HEK293 (cell line): ENCODE measurements around the gene MS4A14.

Experiments used
- CTCF ChIA-PET: fragments of 350-600 bp; formaldehyde crosslinking; extraction: SDS; loops from one replicate; lab custom pipeline; 2021; ENCODE audit warnings: antibody characterized with exemption; lab: Yijun Ruan, JAX
- POLR2A ChIA-PET: fragments of 300-600 bp; formaldehyde crosslinking; extraction: SDS; loops from one replicate; lab custom pipeline; 2020; ENCODE audit warnings: antibody characterized with exemption, inconsistent platforms; lab: Yijun Ruan, JAX
- H3K27ac ChIP-seq: fragments of 200-500 bp; sonication (Bioruptor generic); 2 replicates; pipeline ENCODE4 v1.5.1; 2014; ENCODE audit warnings: low read depth, low read length, control low read depth, inconsistent platforms; ENCODE audit errors: extremely low read depth
- H3K36me3 ChIP-seq, 2 experiments: fragments of 200-500 bp in 1 of 2; sonication (Bioruptor generic) in 1 of 2; 1 replicate in 1 of 2; 2 replicates in 1 of 2; pipeline ENCODE4 v1.5.1; 2014 to 2017; ENCODE audit warnings: inconsistent platforms in 2 of 2, low read length in 2 of 2; ENCODE audit not compliant: control insufficient read depth in 2 of 2, insufficient read depth in 1 of 2
- H3K4me1 ChIP-seq: fragments of 200-500 bp; sonication (Bioruptor generic); 2 replicates; pipeline ENCODE4 v1.5.1; 2014; ENCODE audit warnings: mild to moderate bottlenecking, low read length, inconsistent platforms; ENCODE audit not compliant: control insufficient read depth, insufficient read depth
- H3K4me3 ChIP-seq: 2 replicates; pipeline ENCODE4 v1.5.1; 2011; ENCODE audit warnings: low read depth, mild to moderate bottlenecking, control low read depth, low read length, moderate library complexity
- H3K9me3 ChIP-seq: fragments of 200-500 bp; sonication (Bioruptor generic); 2 replicates; pipeline ENCODE4 v1.5.1; 2014; ENCODE audit warnings: low read depth, low read length, inconsistent platforms; ENCODE audit not compliant: control insufficient read depth, insufficient read depth
- CTCF ChIP-seq: fragments of 450-650 bp; formaldehyde crosslinking; IDR thresholded peaks from 2 replicates; pipeline ENCODE4 v1.5.1; 2016; ENCODE audit warnings: missing biosample characterization, missing genetic modification characterization
- KLF10 ChIP-seq: fragments of 450-650 bp; IDR thresholded peaks from 2 replicates; pipeline ENCODE4 v1.5.1; 2018; ENCODE audit warnings: missing biosample characterization, mild to moderate bottlenecking, missing genetic modification characterization
- MZF1 ChIP-seq: fragments of 450-650 bp; formaldehyde crosslinking; IDR thresholded peaks from 2 replicates; pipeline ENCODE4 v1.5.1; 2017; ENCODE audit warnings: missing biosample characterization, missing genetic modification characterization, borderline replicate concordance
- PBX3 ChIP-seq: sonication (generic); formaldehyde crosslinking; IDR thresholded peaks from 2 replicates; pipeline ENCODE4 v1.8.1; 2022; ENCODE audit warnings: mild to moderate bottlenecking, moderate library complexity, missing genetic modification reagents
- PRDM2 ChIP-seq: fragments of 450-650 bp; formaldehyde crosslinking; IDR thresholded peaks from 2 replicates; pipeline ENCODE4 v1.5.1; 2016; ENCODE audit warnings: missing biosample characterization, missing genetic modification characterization, borderline replicate concordance
- TRIM28 ChIP-seq: IDR thresholded peaks from 2 replicates; pipeline ENCODE4 v1.6.1; 2011; ENCODE audit warnings: low read length, control low read depth, borderline replicate concordance
- ZNF121 ChIP-seq: fragments of 450-650 bp; formaldehyde crosslinking; IDR thresholded peaks from 2 replicates; pipeline ENCODE4 v1.5.1; 2016; ENCODE audit warnings: missing biosample characterization, missing genetic modification characterization
- ZNF23 ChIP-seq: fragments of 450-650 bp; formaldehyde crosslinking; IDR thresholded peaks from 2 replicates; pipeline ENCODE4 v1.5.1; 2016; ENCODE audit warnings: missing biosample characterization, missing genetic modification characterization, borderline replicate concordance
- ZNF248 ChIP-seq: fragments of 450-650 bp; formaldehyde crosslinking; IDR thresholded peaks from 2 replicates; pipeline ENCODE4 v1.5.1; 2017; ENCODE audit warnings: missing biosample characterization, missing genetic modification characterization
- ZNF416 ChIP-seq: fragments of 450-650 bp; formaldehyde crosslinking; IDR thresholded peaks from 2 replicates; pipeline ENCODE4 v1.5.1; 2016; ENCODE audit warnings: missing biosample characterization, missing genetic modification characterization
- ZNF561 ChIP-seq: fragments of 450-650 bp; IDR thresholded peaks from 2 replicates; pipeline ENCODE4 v1.5.1; 2018; ENCODE audit warnings: missing biosample characterization, missing genetic modification characterization, borderline replicate concordance
- ZNF629 ChIP-seq: fragments of 450-650 bp; formaldehyde crosslinking; IDR thresholded peaks from 2 replicates; pipeline ENCODE4 v1.5.1; 2017; ENCODE audit warnings: missing biosample characterization, missing genetic modification characterization
- ZNF658 ChIP-seq: fragments of 450-650 bp; formaldehyde crosslinking; IDR thresholded peaks from 2 replicates; pipeline ENCODE4; 2016; ENCODE audit warnings: missing biosample characterization, missing genetic modification characterization
- ZNF785 ChIP-seq: fragments of 450-650 bp; formaldehyde crosslinking; IDR thresholded peaks from 2 replicates; pipeline ENCODE4 v1.5.1; 2016; ENCODE audit warnings: missing biosample characterization, missing genetic modification characterization
- ZSCAN5A ChIP-seq: fragments of 450-650 bp; formaldehyde crosslinking; IDR thresholded peaks from 2 replicates; pipeline ENCODE4 v1.5.1; 2016; ENCODE audit warnings: missing biosample characterization, missing genetic modification characterization
- TF ChIP-seq, protein P1 (sequence below): fragments of 450-650 bp; formaldehyde crosslinking; IDR thresholded peaks from 2 replicates; pipeline ENCODE4 v1.5.1; 2016; ENCODE audit warnings: missing biosample characterization, missing genetic modification characterization

The MS4A14 gene

GRCh38 chr11:60431251-60431650 lies 35.0 kb downstream of the MS4A14 start:
- H3K36me3 ChIP-seq = no peaks in the 10 kb centered on the region
- no peak overlapping the region for H3K4me3 ChIP-seq
- ChIA-PET POLR2A (no interaction called here), CTCF (no interaction called here)
- no peaks in the 10 kb centered on the region for H3K4me1 ChIP-seq
- H3K9me3 ChIP-seq = no peaks in the 10 kb centered on the region
- no peak overlapping the region for H3K27ac ChIP-seq
- no peak for TF ChIP-seq ZNF561 (tag by site-specific recombination)
- TF ChIP-seq CTCF = no peak
- TF ChIP-seq ZNF248 (tag by site-specific recombination) = no peak
- TF ChIP-seq, protein P1, sequence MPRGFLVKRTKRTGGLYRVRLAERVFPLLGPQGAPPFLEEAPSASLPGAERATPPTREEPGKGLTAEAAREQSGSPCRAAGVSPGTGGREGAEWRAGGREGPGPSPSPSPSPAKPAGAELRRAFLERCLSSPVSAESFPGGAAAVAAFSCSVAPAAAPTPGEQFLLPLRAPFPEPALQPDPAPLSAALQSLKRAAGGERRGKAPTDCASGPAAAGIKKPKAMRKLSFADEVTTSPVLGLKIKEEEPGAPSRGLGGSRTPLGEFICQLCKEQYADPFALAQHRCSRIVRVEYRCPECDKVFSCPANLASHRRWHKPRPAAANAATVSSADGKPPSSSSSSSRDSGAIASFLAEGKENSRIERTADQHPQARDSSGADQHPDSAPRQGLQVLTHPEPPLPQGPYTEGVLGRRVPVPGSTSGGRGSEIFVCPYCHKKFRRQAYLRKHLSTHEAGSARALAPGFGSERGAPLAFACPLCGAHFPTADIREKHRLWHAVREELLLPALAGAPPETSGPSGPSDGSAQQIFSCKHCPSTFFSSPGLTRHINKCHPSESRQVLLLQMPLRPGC (tag by site-specific recombination) = no peak
- TF ChIP-seq ZNF785 = no peak
- TF ChIP-seq ZNF121 (tag by site-specific recombination) = no peak
- no peak for TF ChIP-seq ZNF629 (tag by site-specific recombination)
- no peak for TF ChIP-seq MZF1
- no peak for TF ChIP-seq TRIM28
- no peak for TF ChIP-seq PBX3
- no peak for TF ChIP-seq ZNF658 (tag by site-specific recombination)
- TF ChIP-seq KLF10 (tag by site-specific recombination) = no peak
- TF ChIP-seq ZNF416 (tag by site-specific recombination) = no peak
- TF ChIP-seq ZNF23 (tag by site-specific recombination) = no peak
- no peak for TF ChIP-seq ZSCAN5A (tag by site-specific recombination)
- no peak for TF ChIP-seq PRDM2 (tag by site-specific recombination)
